A549 (cell line): ENCODE data around the gene ZNF511. TPM values are rescaled to one million over a fixed set of nuclear protein-coding genes. Genes with fewer than 3 reads are reported as not detected.

ENCODE experiments used
- ATAC-seq, 2 experiments: fragments of 200-7000 bp in 1 of 2; fragments of >200 bp in 1 of 2; cut with Nextera tagmentation in 1 of 2; cut with Tn5 transposase in 1 of 2; 3 replicates each; pipeline versions ENCODE4 v1.8.0 to v1.9.1; 2018 to 2020; ENCODE audit warnings: mild to moderate bottlenecking in 1 of 2, moderate library complexity in 1 of 2
- CTCF ChIA-PET: fragments of 300-600 bp; sonication (Branson Sonifier 250); formaldehyde crosslinking; extraction: SDS; loops from one replicate; lab custom pipeline; 2021; ENCODE audit warnings: antibody characterized with exemption, inconsistent platforms; lab: Yijun Ruan, JAX
- POLR2A ChIA-PET: fragments of 350-600 bp; formaldehyde crosslinking; extraction: SDS; loops from one replicate; lab custom pipeline; 2021; ENCODE audit warnings: antibody characterized with exemption, inconsistent platforms; lab: Yijun Ruan, JAX
- DNase-seq, 2 experiments: peaks; one replicate each; pipeline versions ENCODE4 v3.0.0 to v3.0.0-alpha.2; 2011 to 2016; ENCODE audit warnings: low read depth in 1 of 2, low spot score in 1 of 2
- FAIRE-seq: peaks from 2 replicates; lab custom pipeline; 2011; peaks lifted over from hg19 to GRCh38; lab: Jason Lieb, UNC
- H3K27ac ChIP-seq, 2 experiments: fragments of >200 bp; sonication (Bioruptor Twin); formaldehyde crosslinking; 3 replicates each; pipeline ENCODE4 v1.5.1; 2016 to 2017
- H3K4me1 ChIP-seq: fragments of >200 bp; sonication (Bioruptor Twin); formaldehyde crosslinking; 3 replicates; pipeline ENCODE4 v1.6.1; 2016
- H3K4me2 ChIP-seq: fragments of >200 bp; sonication (Bioruptor Twin); formaldehyde crosslinking; 3 replicates; pipeline ENCODE4 v1.6.1; 2016
- H3K4me3 ChIP-seq: fragments of >200 bp; sonication (Bioruptor Twin); formaldehyde crosslinking; 3 replicates; pipeline ENCODE4 v1.5.1; 2016
- H3K9me3 ChIP-seq: fragments of >200 bp; sonication (Bioruptor Twin); formaldehyde crosslinking; 3 replicates; pipeline ENCODE4 v1.6.1; 2016
- BCL3 ChIP-seq: fragments of >200 bp; sonication (Bioruptor Twin); formaldehyde crosslinking; IDR thresholded peaks from 3 replicates; pipeline ENCODE4 v1.6.1; 2016
- BHLHE40 ChIP-seq: IDR thresholded peaks from 2 replicates; pipeline ENCODE4 v1.6.1; 2012; ENCODE audit warnings: low read depth, low read length, inconsistent platforms
- CBX8 ChIP-seq: fragments of 200-600 bp; sonication (generic); IDR thresholded peaks from 2 replicates; pipeline ENCODE4 v1.6.1; 2016
- CEBPB ChIP-seq, 2 experiments: fragments of >200 bp in 1 of 2; sonication (Bioruptor Twin) in 1 of 2; formaldehyde crosslinking in 1 of 2; IDR thresholded peaks; 2 replicates each; pipeline ENCODE4 v1.6.1; 2012 to 2016
- CTCF ChIP-seq: fragments of >200 bp; sonication (Bioruptor Twin); formaldehyde crosslinking; IDR thresholded peaks from 3 replicates; pipeline ENCODE4 v1.5.1; 2016
- EHMT2 ChIP-seq: fragments of 200-600 bp; sonication (generic); IDR thresholded peaks from 2 replicates; pipeline ENCODE4 v1.6.1; 2016; ENCODE audit warnings: antibody characterized with exemption, low read depth, mild to moderate bottlenecking, moderate library complexity
- ELK1 ChIP-seq: fragments of 150-350 bp; IDR thresholded peaks from 2 replicates; pipeline ENCODE4 v1.6.1; 2014; ENCODE audit warnings: low read depth, mild to moderate bottlenecking, low read length
- EP300 ChIP-seq, 2 experiments: fragments of >200 bp; sonication (Bioruptor Twin); formaldehyde crosslinking; IDR thresholded peaks; 2 replicates in 1 of 2; 3 replicates in 1 of 2; pipeline ENCODE4 v1.6.1; 2016 to 2017
- FOSL2 ChIP-seq, 2 experiments: fragments of 450-650 bp in 1 of 2; fragments of >200 bp in 1 of 2; sonication (Bioruptor Twin) in 1 of 2; formaldehyde crosslinking; IDR thresholded peaks; 2 replicates each; pipeline versions ENCODE4 v1.5.0 to v1.6.1; 2016 to 2020; ENCODE audit warnings: mild to moderate bottlenecking in 1 of 2, moderate library complexity in 1 of 2
- HEYL ChIP-seq: fragments of 250-450 bp; sonication (Bioruptor Pico); IDR thresholded peaks from 2 replicates; pipeline ENCODE4 v1.8.0; 2021; ENCODE audit warnings: mild to moderate bottlenecking, moderate library complexity
- HOXB13 ChIP-seq: fragments of 250-450 bp; sonication (Bioruptor Pico); IDR thresholded peaks from 2 replicates; pipeline ENCODE4 v1.5.0; 2020; ENCODE audit warnings: low read depth, mild to moderate bottlenecking, moderate library complexity
- KDM5A ChIP-seq: fragments of 200-600 bp; sonication (generic); IDR thresholded peaks from 2 replicates; pipeline ENCODE4 v1.6.1; 2016; ENCODE audit warnings: antibody characterized with exemption, mild to moderate bottlenecking
- MAFK ChIP-seq: fragments of 450-650 bp; IDR thresholded peaks from 2 replicates; pipeline ENCODE4 v1.6.1; 2014; ENCODE audit not compliant: partially characterized antibody
- MAZ ChIP-seq: fragments of 150-350 bp; IDR thresholded peaks from 2 replicates; pipeline ENCODE4 v1.6.1; 2014; ENCODE audit warnings: antibody characterized with exemption, low read depth, low read length, borderline replicate concordance
- NPAS2 ChIP-seq: fragments of 250-450 bp; sonication (Bioruptor Pico); IDR thresholded peaks from 2 replicates; pipeline ENCODE4 v1.8.0; 2022; ENCODE audit warnings: mild to moderate bottlenecking, moderate library complexity, borderline replicate concordance
- PHF8 ChIP-seq: fragments of 200-600 bp; sonication (generic); IDR thresholded peaks from 2 replicates; pipeline ENCODE4 v1.6.1; 2016; ENCODE audit warnings: low read depth, mild to moderate bottlenecking, antibody characterized with exemption, moderate library complexity, borderline replicate concordance
- POLR2AphosphoS2 ChIP-seq: conservative IDR thresholded peaks from 2 replicates; pipeline ENCODE4 v1.6.1; 2012; ENCODE audit warnings: low read length, improper control_type of control experiment, inconsistent platforms
- RAD21 ChIP-seq, 2 experiments: fragments of >200 bp in 1 of 2; sonication (Bioruptor Twin) in 1 of 2; formaldehyde crosslinking in 1 of 2; IDR thresholded peaks in 1 of 2; conservative IDR thresholded peaks in 1 of 2; 2 replicates in 1 of 2; 3 replicates in 1 of 2; pipeline ENCODE4 v1.6.1; 2012 to 2018; ENCODE audit warnings: inconsistent platforms in 1 of 2
- RCOR1 ChIP-seq: fragments of 150-350 bp; IDR thresholded peaks from 2 replicates; pipeline ENCODE4 v1.6.1; 2014; ENCODE audit warnings: antibody characterized with exemption, low read length, low read depth
- SMC3 ChIP-seq: fragments of >200 bp; sonication (Bioruptor Twin); formaldehyde crosslinking; IDR thresholded peaks from 3 replicates; pipeline ENCODE4 v1.6.1; 2018; ENCODE audit warnings: inconsistent platforms
- SREBF2 ChIP-seq: fragments of 450-650 bp; IDR thresholded peaks from 2 replicates; pipeline ENCODE4 v1.6.1; 2014; ENCODE audit warnings: mild to moderate bottlenecking, moderate library complexity
- TP53 ChIP-seq: fragments of 250-450 bp; sonication (Bioruptor Pico); IDR thresholded peaks from 2 replicates; pipeline ENCODE4 v1.5.0; 2021; ENCODE audit warnings: mild to moderate bottlenecking, moderate library complexity
- ZFP36 ChIP-seq: fragments of 450-650 bp; IDR thresholded peaks from 2 replicates; pipeline ENCODE4 v1.6.1; 2014; ENCODE audit warnings: borderline replicate concordance; ENCODE audit not compliant: partially characterized antibody
- WGBS: methylation state at CpG from one replicate; pipeline ENCODE4 v1.1.6; 2017; ENCODE audit errors: missing lambda C conversion rate; 5-methylcytosine and 5-hydroxymethylcytosine counted together
- polyA plus RNA-seq, 4 experiments: library from polyadenylated mRNA; depleted of rRNA in 3 of 4; stranded (reverse); fragments of >200 nt; fragmentation: RNase III in 1 of 4; extraction: RNeasy Plus Mini Kit Qiagen cat#74134 plus additional on column Dnase treatment in 1 of 4; gene quantifications; 2 replicates in 3 of 4; 3 replicates in 1 of 4; pipeline ENCODE4 v1.2.3, GENCODE V29; 2011 to 2017
- TF ChIP-seq, protein P1 (sequence below): IDR thresholded peaks from 2 replicates; pipeline ENCODE4 v1.6.1; 2012

The ZNF511 gene
- polyA plus RNA-seq, 2 of the 4 experiments (the other 2 are of a cell fraction): 40.2 to 43.6 TPM

- H3K4me2 ChIP-seq: no peak overlapping the region
- no peak for FAIRE-seq
- 97% methylated on average over 5 of the region's 5 CpGs for WGBS
- H3K27ac ChIP-seq: no peak overlapping the region
- TF ChIP-seq SMC3: no peak
- no peak for TF ChIP-seq CEBPB (IDR thresholded peaks at IDR 0.05)
- TF ChIP-seq KDM5A: no peak
- no peak for TF ChIP-seq FOSL2 (IDR thresholded peaks at IDR 0.05)
- TF ChIP-seq FOSL2 (CRISPR knock-in tag; IDR thresholded peaks at IDR 0.05): no peak
- TF ChIP-seq BHLHE40: no peak
- no peak for TF ChIP-seq CBX8
- no peak for TF ChIP-seq RCOR1
- TF ChIP-seq HEYL (CRISPR knock-in tag): no peak
- TF ChIP-seq TP53 (CRISPR knock-in tag): no peak
- TF ChIP-seq ELK1: no peak
- POLR2A ChIA-PET: no interaction called here
- no peak for ATAC-seq
- CTCF ChIA-PET: interaction anchor here (0.7 to 2.9 kb wide), 8 partner anchors 10 to 48 kb away, joined by 3 to 22 read pairs (median 9); no protein-coding TSS in a partner anchor
- no peak for DNase-seq
- H3K9me3 ChIP-seq: no peaks in the 10 kb centered on the region
- H3K4me1 ChIP-seq: peaks cover 14% of the 10 kb centered on the region
- no peak overlapping the region for H3K4me3 ChIP-seq
Observed at GRCh38 chr10:133306097-133306476, 2.6 kb upstream of the ZNF511 start.

DNA sequence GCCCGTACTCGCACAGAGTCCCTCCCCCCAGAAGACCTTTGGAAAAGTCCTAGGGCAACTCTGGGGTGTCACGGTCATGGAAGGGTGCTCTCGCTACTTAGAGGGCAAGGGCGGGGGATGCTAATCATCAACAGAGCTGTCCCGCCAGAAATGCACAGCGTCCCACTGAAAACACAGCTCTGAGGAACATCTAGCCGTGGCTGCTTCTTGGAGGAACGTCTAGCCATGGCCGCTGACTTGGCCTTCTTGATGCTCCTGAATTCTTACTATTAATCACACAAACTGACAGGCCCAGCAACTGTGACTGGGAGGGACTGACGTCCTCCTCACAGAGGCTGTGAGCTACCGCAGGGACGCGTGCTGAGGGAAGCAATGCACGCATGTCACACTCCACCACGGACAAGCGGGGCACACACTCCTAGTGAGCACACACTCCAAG is 1.8 kb upstream of the ZNF511 start:
- CTCF ChIA-PET: interaction anchor here (1.0 to 2.9 kb wide), 19 partner anchors 9 to 164 kb away, joined by 3 to 22 read pairs (median 8); partner anchors contain the start of gene ADAM8
- H3K4me2 ChIP-seq: peak overlapping the region; percentile 98
- no peak for TF ChIP-seq BCL3
- TF ChIP-seq, all 56 proteins: peak for 0
- WGBS: 88% methylated on average over 17 of the region's 17 CpGs
- Histone ChIP-seq H3K4me1 (peaks cover 14% of the 10 kb centered on the region), H3K27ac (no peak overlapping the region), H3K4me3 (no peak overlapping the region; the same call in 2 of the 3 replicates), H3K9me3 (no peaks in the 10 kb centered on the region)
- DNase-seq (no peak), ATAC-seq (no peak), FAIRE-seq (no peak)
- POLR2A ChIA-PET: no interaction called here

DNA sequence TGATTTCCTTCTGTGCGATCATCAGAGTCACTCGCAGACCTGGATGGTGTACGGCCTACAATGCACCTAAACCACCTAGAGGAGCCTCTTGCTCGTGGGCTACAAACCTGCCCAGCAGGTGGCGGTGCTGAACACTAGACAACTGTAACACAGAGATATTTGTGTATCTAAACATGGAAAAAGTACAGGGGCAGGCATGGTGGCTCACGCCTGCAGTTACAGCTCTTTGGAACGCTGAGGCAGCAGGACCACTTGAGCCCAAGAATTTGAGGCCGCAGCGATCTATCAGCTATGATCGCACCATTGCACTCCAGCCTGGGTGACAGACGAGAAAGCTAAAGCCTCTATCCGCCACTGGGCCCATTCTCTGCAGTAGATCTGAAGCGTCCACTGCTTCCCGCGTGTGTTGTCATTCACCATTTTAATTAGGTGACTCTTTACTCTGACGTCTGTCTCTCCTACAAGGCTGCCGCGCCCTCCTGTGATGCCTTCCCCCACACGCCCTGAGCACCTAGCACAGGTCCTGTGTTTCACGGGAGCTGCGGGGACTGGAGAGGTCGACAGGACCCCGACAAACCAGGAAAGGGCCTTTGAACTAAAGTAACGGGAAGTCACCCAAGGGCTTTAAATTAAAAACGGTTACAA is 816 bp upstream of the ZNF511 start:
- DNase-seq (peak; percentile 61 to 86), ATAC-seq (peak; percentile 67 to 76)
- POLR2A ChIA-PET: interaction anchor here (0.9 kb wide), 1 partner anchor 49 kb away, joined by 3 read pairs; no protein-coding TSS in a partner anchor

More for the DNA sequence above, 816 bp upstream of the ZNF511 start:
- WGBS: 2% methylated on average over 25 of the region's 25 CpGs
- peak overlapping the region; percentile 92 to 97 for H3K27ac ChIP-seq
- peak overlapping the region; percentile 98 for H3K4me2 ChIP-seq
- FAIRE-seq: no peak
- TF ChIP-seq EHMT2: no peak
- no peak for TF ChIP-seq EP300 (IDR thresholded peaks at IDR 0.05)
- no peak for TF ChIP-seq POLR2AphosphoS2
- TF ChIP-seq, protein P1, sequence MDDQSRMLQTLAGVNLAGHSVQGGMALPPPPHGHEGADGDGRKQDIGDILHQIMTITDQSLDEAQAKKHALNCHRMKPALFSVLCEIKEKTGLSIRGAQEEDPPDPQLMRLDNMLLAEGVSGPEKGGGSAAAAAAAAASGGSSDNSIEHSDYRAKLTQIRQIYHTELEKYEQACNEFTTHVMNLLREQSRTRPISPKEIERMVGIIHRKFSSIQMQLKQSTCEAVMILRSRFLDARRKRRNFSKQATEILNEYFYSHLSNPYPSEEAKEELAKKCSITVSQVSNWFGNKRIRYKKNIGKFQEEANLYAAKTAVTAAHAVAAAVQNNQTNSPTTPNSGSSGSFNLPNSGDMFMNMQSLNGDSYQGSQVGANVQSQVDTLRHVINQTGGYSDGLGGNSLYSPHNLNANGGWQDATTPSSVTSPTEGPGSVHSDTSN: no peak
- TF ChIP-seq ZFP36: no peak
- peak; percentile 32 for TF ChIP-seq MAFK
- no peak for TF ChIP-seq SREBF2
- no peak for TF ChIP-seq MAZ
- peak; percentile 24; the same call in 1 of the 2 replicates for TF ChIP-seq PHF8
- no peak for TF ChIP-seq NPAS2 (CRISPR knock-in tag)
- peak; percentile 68 for TF ChIP-seq CTCF
- TF ChIP-seq RAD21 (conservative IDR thresholded peaks at IDR 0.05 in 1 of 2, IDR thresholded peaks at IDR 0.05 in 1 of 2): peak in 1 of 2 experiments; percentile 17; a peak in 1 of 5 replicates
- no peak for TF ChIP-seq HOXB13 (CRISPR knock-in tag)
- no peak for TF ChIP-seq HEYL (CRISPR knock-in tag)
- no peaks in the 10 kb centered on the region for H3K9me3 ChIP-seq
- H3K4me3 ChIP-seq: peak overlapping the region; percentile 94
- H3K4me1 ChIP-seq: peaks cover 14% of the 10 kb centered on the region
- CTCF ChIA-PET: interaction anchor here (0.8 to 2.9 kb wide), 22 partner anchors 8 to 149 kb away, joined by 3 to 22 read pairs (median 6); partner anchors contain the start of gene ADAM8
